Omental fat pad (tissue), 4 donors: Measurements from ENCODE around the gene LINC00632. TPM values are rescaled to one million over a fixed set of nuclear protein-coding genes. Genes with fewer than 3 reads are reported as not detected.

ENCODE experiments used
- ATAC-seq: fragments of 150-250 bp; one replicate; pipeline ENCODE4 v1.9.1; 2016; ENCODE audit warnings: mild to moderate bottlenecking, moderate library complexity; ENCODE audit not compliant: low FRiP score
- DNase-seq: peaks from one replicate; pipeline ENCODE4 v3.0.0-alpha.2; 2019; ENCODE audit warnings: low spot score
- CTCF ChIP-seq, 3 donors: fragments of 450-650 bp; IDR thresholded peaks; one replicate each; pipeline ENCODE4 v1.5.1; 2016 to 2017; ENCODE audit warnings: antibody characterized with exemption in 3 of 3, mild to moderate bottlenecking in 3 of 3, moderate library complexity in 2 of 3
- total RNA-seq, 4 donors: library from RNA; depleted of rRNA; stranded (reverse); fragments of >200 nt; gene quantifications; one replicate each; pipeline ENCODE4 v1.1.0, GENCODE V29; 2016

Gene LINC00632
- total RNA-seq, 4 donors from 2014 or later: 244 to 714 (median 523) TPM

- DNase-seq: no peak
- no peak for TF ChIP-seq CTCF (IDR thresholded peaks at IDR 0.05)
Observed at GRCh38 chrX:140764401-140764919, 54.9 kb downstream of the LINC00632 start.

GRCh38 chrX:140765043-140765784 lies 55.7 kb downstream of the LINC00632 start:
- TF ChIP-seq CTCF (IDR thresholded peaks at IDR 0.05): no peak
- no peak for DNase-seq
- ATAC-seq: peak; percentile 50

More at GRCh38 chrX:140764401-140764919, 54.9 kb downstream of the LINC00632 start:
- ATAC-seq: peak; percentile 40

- no peak for DNase-seq
- ATAC-seq: no peak
Observed at GRCh38 chrX:140766024-140766611, 56.6 kb downstream of the LINC00632 start.

DNA sequence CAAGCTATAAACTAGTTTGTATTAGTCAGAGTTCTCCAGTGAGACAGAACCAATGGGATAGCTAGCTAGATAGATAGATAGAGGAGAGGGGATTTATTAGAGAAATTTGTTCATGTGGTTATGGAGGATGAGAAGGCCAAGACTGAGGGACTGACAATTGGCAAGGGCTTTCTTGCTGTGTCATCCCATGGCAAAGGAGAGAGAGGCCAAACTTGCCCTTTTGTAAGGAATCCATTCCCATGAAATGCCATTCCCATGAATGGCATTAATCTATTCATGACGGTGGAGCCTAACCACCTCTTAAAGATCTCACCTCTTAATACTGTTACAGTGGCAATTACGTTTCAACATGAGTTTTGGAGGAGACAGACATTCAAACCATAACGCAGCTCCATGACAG lies 58.1 kb downstream of the LINC00632 start:
- ATAC-seq (no peak), DNase-seq (no peak)
- no peak for TF ChIP-seq CTCF (IDR thresholded peaks at IDR 0.05)

More at GRCh38 chrX:140766024-140766611, 56.6 kb downstream of the LINC00632 start:
- no peak for TF ChIP-seq CTCF (IDR thresholded peaks at IDR 0.05)

GRCh38 chrX:140775211-140775610 lies 65.7 kb downstream of the LINC00632 start:
- no peak for TF ChIP-seq CTCF (IDR thresholded peaks at IDR 0.05)
- DNase-seq (no peak), ATAC-seq (no peak)

DNA sequence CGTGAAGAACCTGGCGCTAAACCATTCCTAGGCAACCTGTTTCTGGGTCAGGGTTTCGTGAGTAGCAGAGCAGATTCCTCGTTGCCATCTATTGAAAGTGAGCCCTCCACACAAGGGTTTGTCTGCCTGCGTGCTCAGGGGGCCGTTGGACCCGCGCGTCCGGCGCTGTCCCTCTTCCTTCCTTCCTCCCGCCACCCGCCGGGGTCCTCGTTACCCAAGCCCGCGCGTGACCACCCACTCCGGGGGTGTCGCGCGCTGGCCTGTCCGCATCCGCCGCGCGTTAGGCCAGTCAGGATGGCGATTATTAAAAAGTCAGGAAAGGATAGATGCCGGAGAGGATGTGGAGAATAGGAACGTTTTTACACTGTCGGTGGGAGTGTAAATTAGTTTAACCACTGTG lies 66.8 kb downstream of the LINC00632 start:
- ATAC-seq: no peak
- TF ChIP-seq CTCF (IDR thresholded peaks at IDR 0.05): no peak
- DNase-seq: no peak
